ENCODE measurements around the gene ZNF536.

Gene ZNF536

DNA sequence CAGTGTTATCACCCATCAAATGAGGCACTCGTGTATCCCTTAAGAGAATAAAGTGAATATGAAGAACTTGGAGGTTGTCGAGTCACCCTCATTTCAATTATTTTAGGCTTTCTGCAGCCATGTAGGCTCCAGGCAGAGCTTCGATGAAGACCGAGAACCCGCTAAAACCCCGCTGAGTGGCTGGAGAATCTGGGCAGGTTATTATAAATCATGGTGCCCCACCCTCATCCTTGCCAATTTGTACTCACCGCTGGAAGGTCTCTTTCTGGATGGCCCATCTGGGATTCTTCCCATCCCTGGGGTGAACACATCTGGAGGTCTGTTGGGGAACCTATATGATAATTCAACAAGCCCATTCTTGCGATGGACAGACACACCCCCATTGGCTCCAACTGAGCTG lies 190.8 kb downstream of the ZNF536 start:
- in situ Hi-C loops (cut with MboI; ENCODE audit: low pct_unique_long_range_greater_than_20kb, low sequenced_read_pairs) = no loop called here
- DNase-seq = no peak

DNA sequence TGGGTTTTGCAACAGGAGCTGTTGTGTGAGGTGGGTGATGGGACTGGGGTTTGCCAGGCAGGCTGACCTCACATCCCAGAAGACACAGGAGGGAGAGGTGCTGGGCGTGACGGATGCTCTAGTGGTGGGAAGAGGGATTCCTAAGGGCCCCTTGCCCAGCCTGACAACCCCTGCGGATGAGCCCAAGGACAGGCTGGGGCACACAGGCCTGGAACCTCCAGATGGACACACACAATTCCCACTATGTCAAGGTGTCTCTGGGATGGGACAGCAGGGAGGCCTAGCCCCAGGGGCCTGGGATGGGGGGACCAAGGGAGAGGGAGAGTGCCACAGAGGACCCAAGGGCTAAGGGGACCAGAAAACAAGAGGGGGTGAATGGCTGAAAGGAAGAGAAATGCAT lies 191.5 kb downstream of the ZNF536 start:
- in situ Hi-C loops (cut with MboI; ENCODE audit: low pct_unique_long_range_greater_than_20kb, low sequenced_read_pairs) = no loop called here
- DNase-seq = no peak

DNA sequence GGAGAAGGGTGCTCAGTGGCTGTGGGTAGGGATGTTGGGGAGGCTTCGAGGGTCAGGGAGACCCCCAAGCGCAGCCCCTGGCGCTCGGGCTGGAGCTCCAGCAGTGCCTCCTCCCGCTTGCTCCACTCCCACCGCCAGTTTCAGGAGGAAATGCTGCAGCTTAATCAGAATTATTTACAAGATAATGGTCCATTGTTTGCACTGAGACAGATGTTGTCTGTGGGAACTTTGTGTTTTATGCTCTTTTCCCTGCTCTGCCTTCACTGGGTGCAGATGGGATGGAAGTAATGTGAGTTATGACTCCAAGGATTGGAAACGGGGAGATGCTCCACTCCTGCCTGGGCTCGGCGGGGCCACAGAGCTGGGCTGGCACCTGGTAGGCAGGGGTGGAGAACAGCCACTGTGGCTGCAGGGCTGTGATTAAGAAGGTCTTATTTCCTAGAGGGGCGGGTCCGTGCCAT lies 192.4 kb downstream of the ZNF536 start:
- in situ Hi-C loops (cut with MboI; ENCODE audit: low pct_unique_long_range_greater_than_20kb, low sequenced_read_pairs) = no loop called here
- DNase-seq = no peak

DNA sequence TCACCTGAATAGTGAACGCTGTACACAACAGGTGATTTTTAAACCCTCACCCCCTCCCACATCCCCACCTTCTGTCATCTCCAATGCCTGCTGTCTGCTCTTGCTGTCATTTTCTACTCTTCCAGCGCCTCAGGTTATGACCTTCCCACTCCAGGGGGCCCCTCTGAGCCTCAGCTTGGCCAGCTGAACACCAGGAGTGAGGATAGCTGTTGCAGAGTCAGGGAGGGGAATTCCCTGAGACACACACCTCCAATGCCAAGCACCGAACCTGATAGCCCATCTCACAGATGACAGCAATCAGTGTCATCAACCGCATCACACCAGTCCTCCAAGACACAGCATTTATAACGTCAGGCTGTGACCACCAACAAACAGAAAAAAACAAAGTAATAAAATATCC lies 193.5 kb downstream of the ZNF536 start:
- no peak for DNase-seq
- in situ Hi-C loops (cut with MboI; ENCODE audit: low pct_unique_long_range_greater_than_20kb, low sequenced_read_pairs) = no loop called here

DNA sequence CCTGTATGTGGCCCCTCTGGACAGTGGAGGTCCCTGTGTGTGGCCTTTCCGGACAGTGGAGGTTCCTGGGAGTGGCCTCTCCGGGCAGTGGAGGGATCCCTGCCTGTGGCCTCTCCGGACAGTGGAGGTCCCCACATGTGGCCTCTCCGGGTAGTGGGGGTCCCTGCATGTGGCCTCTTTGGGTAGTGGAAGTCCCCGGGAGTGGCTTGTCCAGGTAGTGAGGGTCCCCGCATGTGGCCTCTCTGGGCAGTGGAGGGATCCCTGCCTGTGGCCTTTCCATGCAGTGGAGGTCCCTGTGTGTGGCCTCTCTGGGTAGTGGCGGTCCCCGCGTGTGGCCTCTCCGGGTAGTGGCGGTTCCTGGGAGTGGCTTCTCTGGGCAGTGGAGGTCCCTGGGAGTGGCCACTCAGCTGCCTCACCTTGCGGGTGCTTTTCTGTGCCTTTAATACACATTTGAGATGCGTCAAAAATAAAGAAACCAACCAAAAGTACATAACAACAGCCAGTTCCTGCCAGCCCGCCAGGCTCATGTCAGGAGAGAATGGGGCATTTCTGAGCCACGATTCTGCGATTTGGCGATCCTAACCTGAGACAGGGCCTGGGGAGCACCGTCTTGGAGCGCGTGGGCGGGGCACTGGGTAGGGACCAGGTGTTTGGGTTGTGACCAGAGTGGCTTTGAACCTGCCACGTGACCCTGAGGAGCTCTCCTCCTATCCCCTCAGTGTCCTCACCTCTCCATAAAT lies 194.7 kb downstream of the ZNF536 start:
- DNase-seq = no peak
- in situ Hi-C loops (cut with MboI; ENCODE audit: low pct_unique_long_range_greater_than_20kb, low sequenced_read_pairs) = no loop called here

DNA sequence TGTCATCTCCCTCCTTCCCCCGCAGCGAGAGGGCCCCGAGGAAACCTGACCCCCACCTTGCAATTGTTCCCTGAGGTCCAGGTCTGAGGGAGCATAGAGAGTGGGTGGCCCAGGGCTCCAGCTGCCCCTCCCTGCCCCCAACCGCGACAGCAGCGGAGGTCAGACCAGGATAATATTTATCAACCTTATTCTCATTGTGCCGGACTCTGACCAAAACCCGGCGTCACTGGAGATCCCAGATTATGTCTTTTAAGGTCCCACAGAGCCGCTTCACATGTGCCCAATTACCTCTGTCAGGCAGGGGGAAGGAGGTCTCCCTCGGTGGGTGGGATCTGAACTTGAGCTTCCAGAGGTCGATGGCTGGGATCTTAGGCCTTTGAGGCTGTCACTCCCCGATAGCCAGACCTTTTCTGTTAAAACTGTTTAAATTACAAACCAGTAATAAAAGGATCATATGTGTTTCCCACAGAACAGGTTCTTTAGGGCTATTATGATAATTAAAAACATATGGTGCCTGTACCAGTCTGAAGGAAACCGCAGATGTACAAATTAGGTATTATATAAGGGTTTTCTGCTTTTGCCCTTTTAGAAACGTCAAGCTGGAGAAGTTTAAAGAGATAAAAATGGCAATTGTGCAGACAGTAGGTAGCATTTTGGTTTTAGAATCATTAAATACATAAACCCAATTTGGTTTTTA lies 195.5 kb downstream of the ZNF536 start:
- DNase-seq = no peak
- in situ Hi-C loops (cut with MboI; ENCODE audit: low pct_unique_long_range_greater_than_20kb, low sequenced_read_pairs) = no loop called here

DNA sequence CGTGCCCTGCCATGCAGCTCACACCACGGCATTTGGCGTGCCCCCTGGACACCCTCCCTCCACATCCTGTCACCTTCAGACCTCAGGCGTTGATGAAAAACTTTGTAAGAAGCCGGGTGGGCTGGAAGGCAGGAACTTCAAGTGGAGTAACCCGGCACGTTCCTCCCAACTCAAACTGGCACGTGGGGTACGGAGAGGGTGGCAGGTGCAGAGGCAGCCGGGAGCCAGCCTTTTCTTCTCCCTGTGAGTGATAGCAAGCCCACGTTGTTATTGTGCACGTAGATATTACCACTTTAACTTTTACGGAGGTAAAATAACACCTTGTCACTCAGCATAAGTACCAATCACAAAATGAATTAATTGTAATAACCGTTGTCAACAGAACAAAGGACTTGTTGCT lies 198.0 kb downstream of the ZNF536 start:
- in situ Hi-C loops (cut with MboI; ENCODE audit: low pct_unique_long_range_greater_than_20kb, low sequenced_read_pairs) = no loop called here
- no peak for DNase-seq

DNA sequence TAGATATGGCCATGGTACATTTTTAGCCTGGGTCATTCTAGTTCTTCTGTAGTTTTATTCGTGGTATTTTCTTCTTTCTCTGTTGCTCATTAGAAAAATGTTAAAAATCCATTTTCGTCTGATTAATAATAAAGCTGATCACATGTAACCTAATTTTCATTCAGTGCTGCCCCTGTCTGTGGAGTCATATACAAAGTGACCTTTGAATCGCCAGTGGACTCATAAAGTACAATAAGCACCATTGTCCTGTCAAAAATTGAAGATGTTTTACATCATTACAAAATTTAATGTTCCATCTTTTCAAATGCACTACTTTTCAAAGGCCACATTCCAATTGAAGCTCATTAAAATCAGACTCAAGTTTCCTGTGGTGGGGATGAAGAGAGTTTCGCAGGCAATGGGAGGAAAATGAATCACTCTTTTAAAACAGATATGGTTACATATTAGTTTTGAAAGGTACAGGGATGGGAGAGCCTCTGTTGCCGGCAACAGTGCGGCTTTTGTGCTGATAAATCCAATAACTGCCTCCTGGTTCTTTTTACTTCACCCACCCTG lies 205.4 kb downstream of the ZNF536 start:
- DNase-seq = no peak
- in situ Hi-C loops (cut with MboI; ENCODE audit: low pct_unique_long_range_greater_than_20kb, low sequenced_read_pairs) = no loop called here

DNA sequence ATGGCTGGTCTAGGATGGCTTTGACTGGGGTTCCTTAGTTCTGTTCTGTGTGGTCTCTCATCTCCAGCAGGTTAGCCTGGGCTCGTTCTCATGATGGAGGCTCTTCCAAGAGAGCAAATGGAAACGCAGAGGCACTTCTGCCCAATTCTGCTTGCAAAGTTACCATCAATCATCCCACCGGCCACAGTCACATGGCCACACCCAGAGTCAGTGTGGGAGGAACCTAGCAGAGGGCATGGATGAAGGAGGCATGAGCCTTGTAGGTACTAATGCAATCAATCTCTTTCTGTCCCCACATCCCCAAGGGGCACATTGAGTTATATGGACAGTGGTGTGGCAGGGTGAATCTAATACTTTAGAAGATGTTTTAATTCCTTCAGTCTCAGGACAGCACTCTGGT lies 207.2 kb downstream of the ZNF536 start:
- in situ Hi-C loops (cut with MboI; ENCODE audit: low pct_unique_long_range_greater_than_20kb, low sequenced_read_pairs) = no loop called here
- no peak for DNase-seq

DNA sequence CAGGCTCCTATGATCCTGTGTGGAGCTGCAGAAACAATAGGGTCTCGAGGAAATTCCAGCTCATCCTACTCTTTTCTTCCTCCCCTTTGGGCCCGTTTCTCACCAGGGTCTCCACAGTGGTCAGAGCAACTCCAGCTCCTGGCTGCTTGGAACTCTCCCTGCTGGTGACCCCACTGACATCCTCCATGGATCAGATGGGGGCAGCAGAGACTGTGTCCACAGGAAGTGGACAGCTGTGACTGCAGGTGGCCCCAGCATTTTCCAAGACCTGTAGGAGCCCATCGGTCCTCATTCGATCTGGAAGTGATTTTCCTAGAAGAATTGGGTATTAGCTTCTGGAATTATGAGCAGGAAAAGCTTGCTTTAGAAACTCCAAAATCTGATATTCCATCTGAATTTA lies 208.5 kb downstream of the ZNF536 start:
- no peak for DNase-seq
- in situ Hi-C loops (cut with MboI; ENCODE audit: low pct_unique_long_range_greater_than_20kb, low sequenced_read_pairs) = no loop called here

DNA sequence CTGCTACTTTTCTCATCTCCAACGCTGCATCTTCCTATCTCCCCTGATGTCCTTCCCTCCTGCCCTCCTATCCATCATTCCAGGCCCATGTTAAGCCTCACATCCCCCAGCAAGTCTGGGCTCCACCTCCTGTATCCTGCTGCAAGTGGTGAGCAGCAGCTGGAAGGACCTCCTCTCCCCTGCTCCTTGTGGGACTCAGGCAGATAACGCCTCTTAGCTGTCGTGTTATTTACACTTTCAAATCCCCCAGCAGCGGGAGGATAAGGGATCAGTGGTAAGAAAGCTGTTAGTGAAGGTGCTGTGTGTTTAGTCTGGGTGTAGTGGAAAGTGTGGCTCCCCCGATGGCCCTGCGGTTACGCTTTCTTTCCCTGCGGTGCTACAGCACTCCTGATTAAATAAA lies 211.9 kb downstream of the ZNF536 start:
- in situ Hi-C loops (cut with MboI; ENCODE audit: low pct_unique_long_range_greater_than_20kb, low sequenced_read_pairs) = no loop called here
- no peak for DNase-seq

DNA sequence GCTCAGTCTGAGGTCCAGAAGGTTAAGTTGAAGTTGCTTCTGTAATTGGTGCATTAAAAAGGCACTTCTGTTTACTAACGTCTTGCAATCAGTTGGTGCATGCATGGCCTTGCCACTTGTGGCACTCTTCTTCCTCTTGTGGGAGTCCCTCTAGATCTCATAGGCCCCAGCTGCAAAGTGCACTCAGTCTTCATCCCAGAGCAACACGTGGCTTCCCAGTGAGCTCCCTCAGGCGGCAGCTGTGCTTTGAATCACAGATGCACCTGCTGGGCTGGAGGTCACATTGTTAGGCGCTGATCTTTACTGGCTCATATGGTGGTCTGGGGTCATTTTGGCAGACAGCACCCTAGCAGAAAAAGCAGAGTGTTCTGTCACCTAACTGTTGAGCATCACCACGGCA lies 215.7 kb downstream of the ZNF536 start:
- DNase-seq = no peak
- in situ Hi-C loops (cut with MboI; ENCODE audit: low pct_unique_long_range_greater_than_20kb, low sequenced_read_pairs) = no loop called here

DNA sequence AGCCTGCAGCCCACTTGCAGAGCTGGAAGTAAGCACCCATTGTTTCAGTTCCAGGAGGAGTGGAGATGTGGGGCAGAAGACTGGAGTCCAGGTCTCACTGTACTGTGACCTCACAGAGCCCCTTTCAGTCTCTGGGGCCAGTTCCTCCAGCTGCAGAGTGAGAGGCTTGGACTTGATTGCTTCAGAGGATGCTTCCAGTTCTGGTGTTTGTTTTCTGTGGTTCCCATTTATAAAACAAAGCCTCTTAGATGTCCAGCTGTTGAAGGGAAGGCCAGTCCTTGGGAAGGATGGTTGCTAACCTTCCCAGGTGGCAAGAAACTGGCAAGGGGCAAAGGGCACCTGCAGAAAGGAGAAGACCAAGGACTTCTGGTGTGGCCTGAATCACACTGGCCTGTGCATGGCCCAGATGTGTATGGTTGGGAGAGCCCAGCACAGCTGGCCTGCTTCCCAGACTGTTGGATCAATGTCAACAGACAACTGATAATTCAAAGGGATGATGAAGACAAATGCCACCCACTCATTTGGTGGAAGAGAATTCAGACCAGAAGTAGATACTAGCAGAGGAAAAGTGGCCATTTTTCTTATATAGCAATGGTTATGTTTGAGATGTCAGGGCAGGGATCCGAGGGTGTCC lies 218.5 kb downstream of the ZNF536 start:
- DNase-seq = no peak
- in situ Hi-C loops (cut with MboI; ENCODE audit: low pct_unique_long_range_greater_than_20kb, low sequenced_read_pairs) = no loop called here

DNA sequence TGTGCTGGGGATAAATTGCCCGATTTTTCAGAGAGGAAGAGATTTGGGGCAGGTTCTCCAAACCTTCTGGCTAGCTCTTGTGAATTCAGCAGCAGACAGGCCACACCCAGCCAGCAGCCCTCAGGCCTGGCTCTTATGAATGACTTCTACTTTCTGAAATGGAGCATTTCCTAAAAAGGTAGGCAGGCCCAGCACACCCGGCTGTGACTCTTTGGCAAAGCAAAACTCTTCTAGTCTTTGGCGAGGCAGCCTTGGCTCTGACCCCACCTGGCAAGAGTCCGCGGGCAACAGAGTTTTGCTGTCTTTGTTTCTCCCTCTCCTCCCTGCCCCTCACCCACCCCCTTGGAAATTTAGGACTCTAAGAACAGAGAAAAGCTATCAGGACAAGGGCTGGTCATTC lies 221.2 kb downstream of the ZNF536 start:
- DNase-seq = no peak
- in situ Hi-C loops (cut with MboI; ENCODE audit: low pct_unique_long_range_greater_than_20kb, low sequenced_read_pairs) = no loop called here

DNA sequence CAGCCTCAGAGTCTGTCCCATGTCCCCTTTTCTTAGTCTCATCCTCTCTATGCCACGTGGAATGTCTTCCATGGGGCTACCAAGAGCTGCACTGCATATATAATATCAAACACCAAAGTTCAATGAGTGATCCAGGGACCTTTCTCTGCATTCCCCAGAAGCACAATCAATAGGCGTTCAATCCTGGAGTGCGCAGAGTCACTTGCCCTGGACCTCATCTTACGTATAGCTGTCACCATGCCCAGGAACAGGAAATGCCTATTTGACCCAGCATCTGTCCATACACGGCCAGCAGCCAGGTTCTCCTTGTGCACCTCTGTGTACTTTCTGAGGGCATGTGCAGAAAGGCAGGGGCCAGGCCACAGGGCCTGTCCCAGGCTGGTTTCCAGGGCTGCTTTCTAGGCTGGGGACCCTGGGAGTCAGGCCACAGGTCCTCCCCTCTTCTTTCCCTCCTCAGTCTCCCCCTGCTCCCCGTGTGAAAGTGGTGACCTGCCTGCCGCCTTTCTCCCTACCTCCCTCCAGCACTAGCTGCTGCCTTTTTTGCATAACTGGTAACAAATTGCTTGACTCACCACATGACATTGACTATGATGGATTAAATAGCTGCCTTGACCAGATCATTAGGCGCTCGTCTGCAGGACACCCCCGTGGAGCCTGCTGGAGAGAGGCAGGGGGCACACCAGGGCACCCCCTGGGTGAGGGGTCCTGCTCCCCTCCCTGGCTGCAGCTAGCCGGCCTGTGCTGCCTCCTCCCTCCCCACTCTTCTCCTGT lies 222.0 kb downstream of the ZNF536 start:
- DNase-seq = no peak
- in situ Hi-C loops (cut with MboI; ENCODE audit: low pct_unique_long_range_greater_than_20kb, low sequenced_read_pairs) = no loop called here

DNA sequence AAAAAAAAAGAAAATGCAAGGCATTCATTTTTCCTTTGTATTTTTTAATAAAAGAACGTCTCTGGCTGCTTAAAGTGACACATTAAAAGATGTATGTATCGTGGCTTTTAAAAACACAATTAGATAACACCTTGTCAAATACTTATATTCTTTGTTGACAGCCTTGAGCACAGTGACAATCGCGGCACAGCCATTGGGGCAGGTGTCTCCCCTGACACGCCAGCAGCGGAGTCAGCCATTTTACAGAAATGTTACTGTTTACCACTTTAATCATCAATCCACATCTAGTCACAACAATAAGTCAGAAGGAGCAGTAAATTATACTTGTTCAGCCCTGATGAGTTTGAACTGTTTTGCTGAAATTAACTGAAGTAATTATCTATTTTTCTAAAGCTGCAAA lies 224.1 kb downstream of the ZNF536 start:
- no peak for DNase-seq
- in situ Hi-C loops (cut with MboI; ENCODE audit: low pct_unique_long_range_greater_than_20kb, low sequenced_read_pairs) = no loop called here

DNA sequence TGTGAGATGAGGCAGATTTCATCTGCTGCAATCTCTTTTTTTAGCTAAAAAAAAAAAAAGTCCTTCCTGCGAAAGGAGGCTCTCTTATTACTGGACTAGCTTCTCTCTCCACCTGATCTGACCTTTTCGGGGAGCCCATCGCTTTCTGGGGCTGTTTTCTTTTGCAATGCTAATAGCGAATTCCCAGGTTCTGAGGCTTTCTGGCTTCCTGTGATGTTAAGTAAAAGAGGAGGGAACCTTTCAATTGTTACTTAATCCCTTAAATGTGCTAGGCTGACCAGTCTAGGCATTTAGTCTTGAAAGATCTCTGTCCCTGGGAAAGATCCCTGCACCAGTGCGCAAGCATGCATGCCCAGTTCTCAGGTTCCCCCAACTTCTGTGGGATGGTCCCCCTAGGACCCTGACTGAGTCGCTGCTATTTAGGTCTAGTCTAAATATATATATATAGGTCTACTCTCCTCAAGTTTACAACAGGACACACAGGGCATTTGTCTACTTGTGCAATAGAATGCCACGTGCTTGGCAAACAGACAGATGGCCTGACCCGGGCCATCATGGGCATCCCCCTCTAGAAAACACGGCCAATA lies 224.7 kb downstream of the ZNF536 start:
- in situ Hi-C loops (cut with MboI; ENCODE audit: low pct_unique_long_range_greater_than_20kb, low sequenced_read_pairs) = no loop called here
- DNase-seq = no peak

DNA sequence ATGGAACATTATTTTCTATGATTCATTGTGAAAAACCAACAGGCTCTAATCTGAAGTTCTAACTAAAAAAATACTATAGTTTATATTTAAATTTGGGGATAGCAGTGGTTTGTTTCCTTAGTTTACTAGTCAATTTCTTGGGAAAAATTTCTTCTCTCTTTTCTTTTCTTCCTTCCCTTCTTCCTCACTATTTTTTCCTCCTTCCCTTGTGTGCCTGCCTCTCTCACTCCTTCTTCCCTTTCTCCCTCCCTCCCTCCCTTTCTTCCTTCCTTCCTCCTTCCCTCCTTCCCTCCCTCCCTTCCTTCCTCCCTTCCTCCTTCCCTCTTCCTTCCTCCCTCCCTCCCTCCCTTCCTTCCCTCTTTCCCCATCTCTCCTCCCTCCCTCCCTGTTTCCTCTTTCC lies 226.5 kb downstream of the ZNF536 start:
- in situ Hi-C loops (cut with MboI; ENCODE audit: low pct_unique_long_range_greater_than_20kb, low sequenced_read_pairs) = no loop called here
- no peak for DNase-seq

DNA sequence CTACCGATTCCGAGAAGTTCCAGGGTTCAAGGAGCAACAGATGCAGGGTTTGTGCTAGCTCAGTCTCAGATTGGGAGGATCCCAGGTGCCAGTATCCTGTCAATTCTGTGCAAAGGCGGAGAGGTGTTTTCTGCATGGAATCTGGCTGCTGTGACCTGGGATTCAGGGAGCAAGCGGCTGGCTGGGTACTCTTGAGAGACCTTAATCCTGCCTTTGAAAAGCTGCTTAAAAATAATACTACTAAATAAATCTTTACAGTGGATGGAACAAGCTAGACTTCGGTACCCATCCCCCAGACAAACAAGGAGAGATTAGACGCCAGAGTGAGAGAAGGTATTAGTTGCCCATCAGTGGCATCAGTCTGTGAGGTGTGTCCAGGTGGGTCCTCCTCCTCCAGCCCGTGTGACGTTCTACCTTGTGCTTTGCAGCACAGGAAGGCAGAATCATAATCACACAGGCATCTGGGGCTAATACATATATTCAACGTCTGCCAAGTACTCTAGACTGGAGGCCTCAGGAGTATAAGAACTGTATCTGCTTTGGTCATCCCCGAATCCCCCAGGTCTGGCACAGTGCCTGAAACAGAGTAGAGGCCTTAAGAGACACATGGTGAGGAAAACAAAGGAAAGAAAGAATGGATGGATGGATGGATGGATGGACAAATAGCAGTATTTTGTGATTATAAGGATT lies 230.6 kb downstream of the ZNF536 start:
- in situ Hi-C loops (cut with MboI; ENCODE audit: low pct_unique_long_range_greater_than_20kb, low sequenced_read_pairs) = no loop called here
- DNase-seq = no peak

Measured in KBM-7 (cell line).